GM12878 (cell line): Measurements from ENCODE around the gene REEP2. TPM values are rescaled to one million over a fixed set of nuclear protein-coding genes. Genes with fewer than 3 reads are reported as not detected.

ENCODE experiments used
- ATAC-seq: fragments of 200-7000 bp; cut with Tn5 transposase; 3 replicates; pipeline ENCODE4 v1.9.1; 2020; ENCODE audit warnings: mild to moderate bottlenecking, moderate library complexity
- BruUV-seq: library from RNA; stranded (reverse); fragments of 400-500 nt; replicated peaks from 2 replicates; lab custom pipeline; 2021; lab: Mats Ljungman, UMichigan
- CTCF ChIA-PET: fragments of 300-600 bp; sonication (Branson Sonifier 250); formaldehyde crosslinking; extraction: SDS; loops from one replicate; lab custom pipeline; 2021; ENCODE audit warnings: inconsistent platforms; lab: Yijun Ruan, JAX
- POLR2A ChIA-PET: fragments of 350-600 bp; formaldehyde crosslinking; extraction: SDS; loops from one replicate; lab custom pipeline; 2021; ENCODE audit warnings: inconsistent platforms; lab: Charles Lee
- RAD21 ChIA-PET: fragments of 300-600 bp; sonication (Branson Sonifier 250); formaldehyde crosslinking; loops from one replicate; lab custom pipeline; 2023; ENCODE audit warnings: antibody characterized with exemption; ENCODE audit not compliant: unreplicated experiment; lab: Charles Lee
- SMC1A ChIA-PET: fragments of 300-600 bp; sonication (Branson Sonifier 250); formaldehyde crosslinking; loops from one replicate; lab custom pipeline; 2023; ENCODE audit not compliant: unreplicated experiment, uncharacterized antibody; lab: Charles Lee
- DNase-seq: peaks from one replicate; pipeline ENCODE4 v3.0.0-alpha.2; 2011; ENCODE audit warnings: low read depth, low spot score
- FAIRE-seq: peaks from 3 replicates; lab custom pipeline; 2011; peaks lifted over from hg19 to GRCh38; lab: Jason Lieb, UNC
- H2AFZ ChIP-seq: 2 replicates; pipeline ENCODE4 v1.6.0; 2011; ENCODE audit warnings: low read depth, low read length, control low read depth; ENCODE audit not compliant: control insufficient read depth
- H3K27ac ChIP-seq: 2 replicates; pipeline ENCODE4 v1.5.1; 2011; ENCODE audit warnings: control low read depth; ENCODE audit not compliant: control insufficient read depth, insufficient read depth
- H3K27me3 ChIP-seq, 2 experiments: replicated peaks in 1 of 2; 2 replicates each; pipeline versions ENCODE4 v1.6.0 to v1.6.1; 2011; ENCODE audit warnings: low read length in 1 of 2; ENCODE audit not compliant: control insufficient read depth in 2 of 2, insufficient read depth in 2 of 2
- H3K36me3 ChIP-seq, 2 experiments: 2 replicates each; pipeline ENCODE4 v1.5.1; 2011; ENCODE audit warnings: low read length in 1 of 2; ENCODE audit not compliant: control insufficient read depth in 2 of 2, insufficient read depth in 2 of 2
- H3K4me1 ChIP-seq: 2 replicates; pipeline ENCODE4 v1.6.1; 2011; ENCODE audit warnings: mild to moderate bottlenecking, low read length, moderate library complexity, mixed read lengths; ENCODE audit not compliant: control insufficient read depth, insufficient read depth
- H3K4me2 ChIP-seq: 2 replicates; pipeline ENCODE4 v1.6.0; 2011; ENCODE audit warnings: control low read depth; ENCODE audit not compliant: control insufficient read depth, insufficient read depth
- H3K4me3 ChIP-seq: fragments of 200-600 bp; sonication (generic); 2 replicates; pipeline ENCODE4 v1.5.1; 2016
- H3K79me2 ChIP-seq: 2 replicates; pipeline ENCODE4 v1.6.0; 2011; ENCODE audit warnings: low read length; ENCODE audit not compliant: control insufficient read depth, insufficient read depth
- H3K9ac ChIP-seq: 2 replicates; pipeline ENCODE4 v1.8.0; 2011; ENCODE audit warnings: low read length, control low read depth, mixed read lengths; ENCODE audit not compliant: control insufficient read depth, insufficient read depth
- H3K9me3 ChIP-seq: replicated peaks from 3 replicates; pipeline ENCODE4 v1.5.1; 2011; ENCODE audit warnings: mild to moderate bottlenecking, low read length; ENCODE audit not compliant: control insufficient read depth, insufficient read depth
- H4K20me1 ChIP-seq: 2 replicates; pipeline ENCODE4 v1.6.0; 2011; ENCODE audit not compliant: control insufficient read depth, insufficient read depth
- ETV6 ChIP-seq, 2 experiments: fragments of 450-650 bp in 1 of 2; IDR thresholded peaks in 1 of 2; conservative IDR thresholded peaks in 1 of 2; 2 replicates each; pipeline ENCODE4 v1.6.1; 2014; ENCODE audit warnings: antibody characterized with exemption in 1 of 2, borderline replicate concordance in 1 of 2, low read depth in 1 of 2, mild to moderate bottlenecking in 1 of 2, moderate library complexity in 1 of 2
- LARP7 ChIP-seq: fragments of 450-650 bp; IDR thresholded peaks from 2 replicates; pipeline ENCODE4 v1.6.1; 2017; ENCODE audit warnings: mild to moderate bottlenecking
- SUZ12 ChIP-seq: fragments of 200-600 bp; sonication (generic); IDR thresholded peaks from one replicate; pipeline ENCODE4 v1.6.1; 2018; ENCODE audit warnings: antibody characterized with exemption, mild to moderate bottlenecking; ENCODE audit not compliant: unreplicated experiment
- ZNF207 ChIP-seq: fragments of 450-650 bp; IDR thresholded peaks from 2 replicates; pipeline ENCODE4 v1.6.1; 2014; ENCODE audit warnings: antibody characterized with exemption, mild to moderate bottlenecking, borderline replicate concordance
- whole genome bisulfite sequencing: methylation state at CpG from one replicate; pipeline ENCODE4 v1.1.6; 2016; ENCODE audit warnings: low lambda C conversion rate; ENCODE audit not compliant: insufficient replicate concordance, insufficient coverage; ENCODE audit errors: missing lambda C conversion rate; 5-methylcytosine and 5-hydroxymethylcytosine counted together
- in situ Hi-C: fragments of 300-500 bp; cut with MboI; formaldehyde crosslinking; loops from 9 replicates; pipeline ENCODE4 v1.14.3; 2018; ENCODE audit warnings: mixed read lengths
- intact Hi-C: fragments of 100-400 bp; cut with micrococcal nuclease; formaldehyde crosslinking; loops from one replicate; pipeline ENCODE4 v1.14.2; 2022; ENCODE audit not compliant: unreplicated experiment
- polyA plus RNA-seq, 11 experiments: library from polyadenylated mRNA; depleted of rRNA in 4 of 11; unstranded in 6 of 11; stranded (reverse) in 5 of 11; fragments of >200 nt; fragmentation: Nextera tagmentation in 4 of 11; fragmentation: Illumina TruSeq in 1 of 11; extraction: Ambion mirVana in 4 of 11; extraction: Trizol in 1 of 11; gene quantifications; 1 replicate in 1 of 11; 2 replicates in 10 of 11; pipeline versions ENCODE4 v1.2.1 to v1.2.3, GENCODE V29; 2011 to 2016; ENCODE audit warnings: inconsistent platforms in 2 of 11, missing spikeins in 2 of 11, low read depth in 1 of 11
- total RNA-seq, 4 experiments: library from RNA; depleted of rRNA in 3 of 4; stranded (reverse); fragments of >200 nt in 3 of 4; fragmentation: Illumina TruSeq in 1 of 4; extraction: Trizol in 1 of 4; gene quantifications; 2 replicates each; pipeline versions ENCODE4 v1.2.1 to v1.2.3, GENCODE V29; 2013 to 2021
- TF ChIP-seq, protein P1 (sequence below): IDR thresholded peaks from 2 replicates; pipeline ENCODE4 v1.6.1; 2011; ENCODE audit warnings: borderline replicate concordance, low read depth, mild to moderate bottlenecking, moderate library complexity, low read length; ENCODE audit not compliant: insufficient read depth, poor library complexity, severe bottlenecking

Gene REEP2
- total and polyA plus RNA-seq, 10 of the 15 experiments (the other 5 are each of a cell fraction or from before 2014, with no cell fraction given), result 0.10 to 3.1 (median 2.0) TPM

DNA sequence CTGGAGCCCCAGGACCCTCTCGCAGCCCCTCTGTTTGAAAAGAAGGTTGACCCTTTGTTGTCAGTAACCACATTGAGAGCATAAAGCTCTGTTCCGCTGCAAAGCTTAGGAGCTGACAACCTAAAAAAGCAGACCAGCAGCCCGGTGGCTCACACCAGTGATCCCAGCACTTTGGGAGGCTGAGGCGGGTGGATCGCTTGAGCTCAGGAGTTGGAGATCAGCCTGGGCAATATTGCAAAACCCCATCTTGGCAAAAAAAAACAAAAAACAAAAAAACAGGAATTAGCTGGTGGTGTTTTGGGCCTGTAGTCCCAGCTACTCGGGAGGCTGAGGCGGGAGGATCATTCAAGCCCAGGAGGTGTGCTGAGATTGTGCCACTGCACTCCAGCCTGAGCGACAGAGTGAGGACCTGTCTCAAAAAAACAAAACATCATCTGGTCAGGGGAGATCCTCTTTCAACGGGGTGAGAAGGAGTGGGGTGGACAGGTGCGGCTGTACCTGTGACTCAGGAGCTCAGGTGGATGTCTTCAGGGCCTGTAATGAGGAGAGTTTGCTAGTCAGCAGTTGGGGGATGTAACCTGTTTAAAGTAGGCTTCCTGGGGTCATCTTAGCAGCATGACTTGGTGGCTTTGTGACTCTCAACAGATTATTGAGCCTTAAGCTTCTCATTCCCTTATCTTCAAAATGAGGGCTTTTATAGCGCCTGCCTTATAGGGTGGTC, 694 bp upstream of the REEP2 start:
- POLR2A ChIA-PET, result interaction anchor here (0.5 to 1.9 kb wide), 4 partner anchors 12 to 146 kb away, joined by 3 to 9 read pairs (median 4); no protein-coding TSS in a partner anchor
- TF ChIP-seq SUZ12 (no peak), ZNF207 (no peak), ETV6 (conservative IDR thresholded peaks at IDR 0.05 in 1 of 2, IDR thresholded peaks at IDR 0.05 in 1 of 2; ENCODE audit: borderline replicate concordance in 1 of 2, low read depth in 1 of 2) (no peak), LARP7 (no peak)
- TF ChIP-seq, protein P1, sequence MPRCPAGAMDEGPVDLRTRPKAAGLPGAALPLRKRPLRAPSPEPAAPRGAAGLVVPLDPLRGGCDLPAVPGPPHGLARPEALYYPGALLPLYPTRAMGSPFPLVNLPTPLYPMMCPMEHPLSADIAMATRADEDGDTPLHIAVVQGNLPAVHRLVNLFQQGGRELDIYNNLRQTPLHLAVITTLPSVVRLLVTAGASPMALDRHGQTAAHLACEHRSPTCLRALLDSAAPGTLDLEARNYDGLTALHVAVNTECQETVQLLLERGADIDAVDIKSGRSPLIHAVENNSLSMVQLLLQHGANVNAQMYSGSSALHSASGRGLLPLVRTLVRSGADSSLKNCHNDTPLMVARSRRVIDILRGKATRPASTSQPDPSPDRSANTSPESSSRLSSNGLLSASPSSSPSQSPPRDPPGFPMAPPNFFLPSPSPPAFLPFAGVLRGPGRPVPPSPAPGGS, result peak; percentile 50
- intact Hi-C loops, result no loop called here

More for the DNA sequence above, 694 bp upstream of the REEP2 start:
- no peaks in the 10 kb centered on the region for H3K79me2 ChIP-seq
- H3K9me3 ChIP-seq, result no peaks in the 10 kb centered on the region
- peaks cover 0 to 7% of the 10 kb centered on the region in 2 experiments for H3K36me3 ChIP-seq
- ChIA-PET RAD21 (interaction anchor here (1.1 to 1.3 kb wide), 2 partner anchors 66 to 100 kb away, joined by 3 to 5 read pairs; partner anchors contain the start of gene FAM53C), CTCF (interaction anchor here (0.7 to 1.4 kb wide), 5 partner anchors 65 to 216 kb away, joined by 3 to 4 read pairs (median 3); partner anchors contain the start of gene FAM53C), SMC1A (interaction anchor here (0.7 to 2.2 kb wide), 5 partner anchors 11 to 222 kb away, joined by 3 to 8 read pairs (median 3); no protein-coding TSS in a partner anchor)
- H3K9ac ChIP-seq, result 0 out of 2 replicates have a peak overlapping the region, but pooled peaks have one; percentile 22
- FAIRE-seq (no peak), ATAC-seq (no peak; the same call in 2 of the 3 replicates), DNase-seq (no peak)
- WGBS, result 94% methylated on average over 11 of the region's 11 CpGs
- no peaks in the 10 kb centered on the region; the same call in 1 of the 2 replicates for H4K20me1 ChIP-seq
- H3K4me3 ChIP-seq, result peak overlapping the region; percentile 67; the same call in 1 of the 2 replicates
- peak overlapping the region; percentile 19; the same call in 1 of the 2 replicates for H2AFZ ChIP-seq
- peaks cover 4% of the 10 kb centered on the region for H3K4me1 ChIP-seq
- no TSS peak for BruUV-seq
- H3K27me3 ChIP-seq, result no peaks in the 10 kb centered on the region
- in situ Hi-C loops, result no loop called here
- no peak overlapping the region for H3K27ac ChIP-seq
- peak overlapping the region; percentile 87 for H3K4me2 ChIP-seq
